Suppressor macrophage (primary cell): ENCODE data around the gene ZNF3.
A peak's percentile ranks its signal among the peaks of the same experiment; 100 is the strongest.

ENCODE experiments used
- DNase-seq, 4 experiments: peaks; one replicate each; pipeline ENCODE4 v3.0.0-alpha.2; 2020 to 2022

The ZNF3 gene

GRCh38 chr7:100051611-100052010, 29.9 kb downstream of the ZNF3 start:
- no peak for DNase-seq

- peak; percentile 87 to 94 (median 90) for DNase-seq
Observed at GRCh38 chr7:100049441-100050291, 31.9 kb downstream of the ZNF3 start, which contains the start of gene ZSCAN21. Gene ZSCAN21, plus strand, starts transcription at chr7:100049774. Its CDS starts 7,233 bp downstream, at chr7:100057007.

DNA sequence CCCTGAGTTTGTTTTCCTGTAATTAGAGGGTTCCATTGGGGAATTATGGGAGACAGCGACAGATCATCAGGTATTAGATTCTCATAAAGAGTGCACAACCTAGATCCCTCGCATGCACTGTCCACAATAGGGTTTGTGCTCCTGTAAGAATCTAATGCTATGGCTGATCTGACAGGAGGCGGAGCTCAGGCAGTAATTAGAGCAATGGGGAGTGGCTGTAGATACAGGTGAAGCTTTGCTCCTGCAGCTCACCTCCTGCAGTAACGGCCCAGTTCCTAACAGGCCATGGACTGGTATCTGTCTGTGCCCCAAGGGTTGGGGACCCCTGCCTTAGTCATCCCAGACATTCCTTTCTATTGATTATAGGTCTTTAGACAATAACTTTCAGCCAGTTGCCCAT, 32.8 kb downstream of the ZNF3 start:
- no peak for DNase-seq

- peak; percentile 50 to 73 (median 69) for DNase-seq
Observed at GRCh38 chr7:100044718-100045117, 36.8 kb downstream of the ZNF3 start.

DNA sequence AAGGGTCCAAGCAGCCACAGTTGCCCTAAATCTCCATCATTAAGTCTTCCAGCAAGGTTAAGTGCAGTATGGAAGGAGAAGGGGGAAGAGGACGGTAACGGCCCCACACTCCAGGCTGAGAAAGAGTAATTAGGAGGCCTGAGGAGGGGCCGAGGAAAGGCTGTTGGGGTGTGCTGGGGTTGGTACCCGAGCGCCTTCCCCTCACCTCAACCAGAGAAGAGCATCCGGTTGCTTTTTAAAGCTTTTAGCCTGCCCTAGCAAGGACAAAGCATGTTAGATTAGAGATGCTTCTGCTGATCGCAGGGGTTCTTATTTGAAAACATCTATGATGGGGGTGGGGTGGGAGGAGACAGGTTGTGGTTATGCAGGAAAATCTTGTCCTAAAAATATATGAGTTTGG, 40.9 kb downstream of the ZNF3 start:
- no peak for DNase-seq

GRCh38 chr7:100038326-100038725, 43.2 kb downstream of the ZNF3 start:
- DNase-seq = no peak

DNA sequence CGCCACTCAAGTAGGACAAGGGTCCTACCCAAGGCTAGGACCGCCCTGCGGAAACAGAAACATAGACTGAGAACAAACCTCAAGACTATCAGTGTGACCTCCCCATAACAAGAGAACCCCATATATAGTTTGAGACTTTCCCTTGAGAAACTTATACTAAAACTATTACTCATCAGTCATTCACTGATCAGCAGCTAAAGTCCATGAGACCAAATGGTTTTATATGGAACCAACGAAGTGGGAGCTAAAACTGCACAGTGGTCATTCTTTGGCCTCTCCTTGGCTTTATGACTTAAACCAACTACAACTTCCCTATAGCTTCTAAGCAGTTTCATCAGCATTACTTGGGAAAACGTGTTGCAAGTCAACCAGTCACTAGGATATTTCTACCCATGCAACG, 45.6 kb downstream of the ZNF3 start:
- peak; percentile 4 to 41 (median 14) for DNase-seq

DNA sequence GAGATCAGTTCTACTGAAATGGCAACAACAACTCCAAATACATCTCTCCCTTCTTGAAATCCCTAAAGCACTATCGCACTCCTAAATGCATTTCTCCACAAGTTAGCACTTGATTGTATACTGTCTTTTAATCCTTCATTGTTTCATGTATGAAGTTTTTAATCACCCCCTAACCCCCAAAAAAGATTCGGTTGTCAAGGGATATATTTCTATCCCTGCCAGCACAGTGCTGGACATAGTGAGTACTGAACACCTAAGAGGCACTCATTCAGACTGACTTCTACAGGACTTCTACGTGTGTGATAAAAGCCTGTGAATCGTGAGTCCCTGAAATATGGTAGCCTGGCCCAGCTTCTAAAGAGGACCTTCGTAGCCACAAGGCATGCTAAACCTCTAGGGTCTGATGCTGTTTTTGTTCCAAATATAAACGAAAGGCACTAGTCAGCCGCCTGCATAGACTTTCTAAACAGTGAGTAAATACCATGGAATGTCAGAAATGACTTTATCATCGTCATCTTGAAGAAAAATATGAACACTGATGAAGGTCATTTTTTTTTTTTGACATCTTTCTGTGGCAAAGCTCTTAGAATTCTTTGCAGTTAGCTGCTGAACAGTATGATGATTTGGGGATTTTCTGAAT, 46.5 kb downstream of the ZNF3 start:
- DNase-seq = no peak

DNA sequence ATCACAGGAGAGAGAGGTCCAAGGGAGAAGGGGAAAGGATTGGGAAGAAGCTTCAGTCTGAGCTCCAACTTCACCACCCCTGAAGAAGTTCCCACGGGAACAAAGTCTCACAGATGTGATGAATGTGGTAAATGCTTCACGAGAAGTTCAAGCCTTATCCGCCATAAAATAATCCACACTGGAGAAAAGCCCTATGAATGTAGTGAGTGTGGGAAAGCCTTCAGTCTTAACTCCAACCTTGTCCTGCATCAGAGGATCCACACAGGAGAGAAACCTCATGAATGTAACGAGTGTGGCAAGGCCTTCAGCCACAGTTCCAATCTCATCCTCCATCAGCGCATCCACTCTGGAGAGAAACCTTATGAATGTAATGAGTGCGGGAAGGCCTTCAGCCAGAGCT, 48.0 kb downstream of the ZNF3 start:
- DNase-seq = no peak

DNA sequence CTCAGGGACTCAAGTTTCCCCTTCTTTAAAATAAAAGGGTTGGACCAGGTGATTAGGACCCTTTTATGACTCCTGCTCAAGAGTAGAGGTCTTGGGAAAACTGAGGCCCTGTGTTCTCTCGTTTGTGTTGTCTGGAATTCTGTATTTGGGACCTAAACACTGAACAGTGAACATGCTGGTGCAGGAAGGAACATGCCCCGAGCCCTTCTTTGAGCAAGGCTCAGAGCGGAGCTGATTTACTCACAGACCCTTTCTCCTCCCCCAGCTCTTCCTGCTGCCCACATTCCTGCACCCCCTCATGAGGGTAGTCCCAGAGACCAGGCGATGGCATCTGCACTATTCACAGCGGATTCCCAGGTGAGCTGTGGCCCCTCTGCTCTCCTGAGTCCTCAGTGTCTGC, 51.9 kb downstream of the ZNF3 start:
- DNase-seq = no peak

DNA sequence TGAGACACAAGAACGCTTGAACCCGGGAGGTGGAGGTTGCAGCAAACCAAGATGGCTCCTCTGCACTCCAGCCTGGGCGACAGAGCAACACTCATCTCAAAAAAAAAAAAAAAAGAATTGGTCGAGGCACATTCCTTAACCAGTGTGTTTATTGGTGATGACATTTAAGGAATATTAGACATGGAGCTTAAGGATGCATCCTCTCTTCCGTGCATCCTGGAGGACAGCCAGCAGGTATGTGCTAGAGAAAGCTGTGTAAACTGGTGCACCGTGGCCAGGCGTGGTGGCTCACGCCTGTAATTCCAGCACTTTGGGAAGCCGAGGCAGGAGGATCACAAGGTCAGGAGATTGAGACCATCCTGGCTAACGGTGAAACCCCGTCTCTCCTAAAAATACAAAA, 54.3 kb downstream of the ZNF3 start:
- no peak for DNase-seq

DNA sequence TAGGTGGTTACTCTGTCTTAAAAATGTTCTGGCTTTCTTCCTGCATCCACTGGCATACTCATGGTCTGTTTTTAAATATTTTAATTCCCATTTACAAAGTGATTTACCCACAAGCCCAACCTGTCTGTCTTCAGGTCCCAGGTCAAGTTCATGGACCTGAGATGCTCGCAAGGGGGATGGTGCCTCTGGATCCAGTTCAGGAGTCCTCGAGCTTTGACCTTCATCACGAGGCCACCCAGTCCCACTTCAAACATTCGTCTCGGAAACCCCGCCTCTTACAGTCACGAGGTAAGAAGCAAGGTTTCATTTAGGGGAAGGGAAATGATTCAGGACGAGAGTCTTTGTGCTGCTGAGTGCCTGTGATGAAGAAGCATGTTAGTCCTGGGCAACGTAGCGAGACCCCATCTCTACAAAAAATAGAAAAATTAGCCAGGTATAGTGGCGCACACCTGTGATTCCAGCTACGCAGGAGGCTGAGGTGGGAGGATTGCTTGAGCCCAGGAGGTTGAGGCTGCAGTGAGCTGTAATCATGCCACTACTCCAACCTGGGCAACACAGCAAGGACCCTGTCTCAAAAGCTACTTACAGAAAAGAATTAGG, 57.4 kb downstream of the ZNF3 start:
- DNase-seq = no peak

GRCh38 chr7:100023526-100023925, 58.0 kb downstream of the ZNF3 start:
- no peak for DNase-seq

DNA sequence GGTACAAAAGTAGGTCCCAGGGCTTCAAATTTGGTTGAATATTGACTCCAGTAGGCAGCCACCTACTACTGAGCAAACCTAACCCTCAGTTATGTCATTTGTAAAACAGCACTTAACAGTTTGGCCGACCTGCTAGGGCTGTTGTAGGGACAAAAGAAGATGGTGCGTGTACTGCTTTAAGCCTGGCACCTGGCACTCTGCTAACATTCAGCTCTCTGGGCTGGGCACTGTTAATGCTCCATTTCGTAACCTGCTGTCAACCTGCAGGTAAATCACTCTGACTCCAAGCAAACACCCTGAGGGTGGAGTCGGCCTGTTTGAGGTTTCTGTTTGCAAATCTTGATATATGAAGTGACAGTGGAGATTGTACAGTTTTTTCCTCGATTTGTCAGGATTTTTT, 58.9 kb downstream of the ZNF3 start:
- DNase-seq = no peak

GRCh38 chr7:100021297-100021696, 60.2 kb downstream of the ZNF3 start:
- DNase-seq = no peak
